ENCODE data around the gene TMEM203.
A peak's percentile ranks its signal among the peaks of the same experiment; 100 is the strongest.

The TMEM203 gene

DNA sequence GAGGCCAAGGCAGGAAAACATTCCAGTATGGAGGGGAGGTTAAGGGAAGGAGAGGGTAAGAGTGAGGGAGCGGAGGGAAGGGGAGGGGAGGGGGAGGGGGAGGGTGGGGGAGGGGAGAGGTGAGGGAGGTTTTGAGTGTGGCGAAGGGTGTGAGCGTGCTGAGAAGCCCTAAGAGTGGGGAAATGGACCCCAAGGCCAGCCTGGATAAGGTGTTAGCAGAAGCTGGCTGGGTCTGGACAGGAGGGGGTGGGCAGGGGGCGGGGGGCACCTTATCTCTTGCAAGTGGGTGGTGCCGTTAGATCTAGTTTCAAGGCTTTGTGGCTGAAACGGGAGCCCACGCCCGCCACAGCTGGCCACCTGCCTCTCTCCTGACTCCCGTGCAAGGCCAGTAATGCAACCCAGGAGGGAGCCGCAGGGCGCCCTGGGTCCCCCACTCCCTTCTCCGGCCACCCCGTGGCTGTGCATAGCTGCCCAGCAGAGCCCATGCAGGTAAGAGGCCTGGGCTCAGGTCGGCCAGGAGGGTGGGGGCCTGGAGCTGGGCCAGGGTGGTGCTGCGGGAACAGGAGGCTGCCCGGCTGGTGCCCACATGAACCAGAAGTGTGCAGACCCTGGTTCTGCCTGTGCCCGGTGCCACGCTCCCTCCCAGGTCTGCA is 22.5 kb upstream of the TMEM203 start:
- Histone ChIP-seq H3K4me3 (ENCODE audit: low read length) (no peak overlapping the region), H3K36me3 (replicated peaks; ENCODE audit: low read depth, low read length) (no peaks in the 10 kb centered on the region), H3K79me2 (ENCODE audit: low read length) (no peaks in the 10 kb centered on the region), H3K4me2 (ENCODE audit: low read length) (peak overlapping the region; percentile 29), H3K9me3 (ENCODE audit: insufficient read depth, low read length) (no peaks in the 10 kb centered on the region), H2AFZ (ENCODE audit: low read depth, low read length) (no peak overlapping the region), H3K4me1 (ENCODE audit: low read length) (peaks cover 12% of the 10 kb centered on the region), H3K27ac (ENCODE audit: low read length) (no peak overlapping the region), H3K9ac (ENCODE audit: low read length) (no peak overlapping the region), H3K27me3 (ENCODE audit: low read depth, low read length) (no peaks in the 10 kb centered on the region), H4K20me1 (ENCODE audit: insufficient read depth, low read length) (no peaks in the 10 kb centered on the region)
- no peak for TF ChIP-seq EZH2phosphoT487 (IDR thresholded peaks at IDR 0.05; ENCODE audit: low read depth)
- TF ChIP-seq, protein P1, sequence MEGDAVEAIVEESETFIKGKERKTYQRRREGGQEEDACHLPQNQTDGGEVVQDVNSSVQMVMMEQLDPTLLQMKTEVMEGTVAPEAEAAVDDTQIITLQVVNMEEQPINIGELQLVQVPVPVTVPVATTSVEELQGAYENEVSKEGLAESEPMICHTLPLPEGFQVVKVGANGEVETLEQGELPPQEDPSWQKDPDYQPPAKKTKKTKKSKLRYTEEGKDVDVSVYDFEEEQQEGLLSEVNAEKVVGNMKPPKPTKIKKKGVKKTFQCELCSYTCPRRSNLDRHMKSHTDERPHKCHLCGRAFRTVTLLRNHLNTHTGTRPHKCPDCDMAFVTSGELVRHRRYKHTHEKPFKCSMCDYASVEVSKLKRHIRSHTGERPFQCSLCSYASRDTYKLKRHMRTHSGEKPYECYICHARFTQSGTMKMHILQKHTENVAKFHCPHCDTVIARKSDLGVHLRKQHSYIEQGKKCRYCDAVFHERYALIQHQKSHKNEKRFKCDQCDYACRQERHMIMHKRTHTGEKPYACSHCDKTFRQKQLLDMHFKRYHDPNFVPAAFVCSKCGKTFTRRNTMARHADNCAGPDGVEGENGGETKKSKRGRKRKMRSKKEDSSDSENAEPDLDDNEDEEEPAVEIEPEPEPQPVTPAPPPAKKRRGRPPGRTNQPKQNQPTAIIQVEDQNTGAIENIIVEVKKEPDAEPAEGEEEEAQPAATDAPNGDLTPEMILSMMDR (IDR thresholded peaks at IDR 0.05; ENCODE audit: low read depth, low read length), result 0 out of 2 replicates have a peak, but pooled peaks have one; percentile 2

DNA sequence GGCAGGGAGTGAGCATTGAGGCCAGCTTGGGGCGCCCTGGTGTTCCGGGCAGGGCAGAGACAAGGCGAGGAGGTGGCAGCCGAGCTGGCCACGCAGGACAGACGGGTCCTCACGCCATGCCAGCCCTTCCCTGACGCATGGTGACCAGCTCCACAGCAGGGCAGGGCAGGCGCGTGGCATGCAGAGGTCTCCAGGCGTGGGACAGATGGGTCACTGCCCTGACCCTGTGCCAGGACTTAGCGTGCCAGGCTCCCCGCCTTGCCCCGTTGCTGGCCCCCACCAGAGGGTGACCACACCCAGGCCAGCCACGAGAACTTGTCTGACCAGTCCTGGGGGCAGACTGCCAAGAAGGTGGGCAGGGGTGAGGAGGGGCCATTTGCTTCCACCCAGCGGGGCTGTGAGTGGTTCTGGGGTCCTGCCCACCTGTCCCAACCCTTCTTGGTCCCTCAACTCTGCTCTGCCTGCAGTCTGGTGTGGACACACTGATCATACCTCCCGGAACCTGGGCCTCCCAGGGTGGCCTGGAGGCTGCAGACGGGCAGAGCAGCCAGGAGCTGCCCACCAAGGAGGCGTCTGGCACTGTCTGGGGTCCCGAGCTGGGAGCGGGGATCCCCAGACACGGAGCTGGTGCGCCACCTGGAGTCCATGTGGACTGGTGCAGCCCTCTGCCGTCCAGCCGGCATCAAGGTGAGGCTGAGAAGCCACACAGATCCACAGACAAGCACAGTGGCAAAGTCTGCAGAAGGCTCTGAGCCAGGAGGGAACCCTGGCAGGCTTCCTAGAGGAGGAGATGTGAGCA is 21.8 kb upstream of the TMEM203 start, which contains the start of gene RNF224:
Gene RNF224 (plus strand): TSS at position 449 of the 799 bp plus-strand sequence. CDS start 834 bp downstream, outside the sequence.
- Histone ChIP-seq H3K9ac (ENCODE audit: low read length) (no peak within 1 kb of the TSS; the same call in 1 of the 2 replicates), H3K27ac (ENCODE audit: low read length) (no peak within 1 kb of the TSS), H3K9me3 (ENCODE audit: insufficient read depth, low read length) (no peaks in the 10 kb centered on the region), H3K27me3 (ENCODE audit: low read depth, low read length) (no peaks in the 10 kb centered on the region), H3K4me3 (ENCODE audit: low read length) (no peak within 1 kb of the TSS), H3K36me3 (replicated peaks; ENCODE audit: low read depth, low read length) (no peaks in the 10 kb centered on the region), H3K79me2 (ENCODE audit: low read length) (no peaks in the 10 kb centered on the region), H3K4me2 (ENCODE audit: low read length) (peak within 1 kb of the TSS; percentile 37), H2AFZ (ENCODE audit: low read depth, low read length) (no peak within 1 kb of the TSS), H4K20me1 (ENCODE audit: insufficient read depth, low read length) (no peaks in the 10 kb centered on the region), H3K4me1 (ENCODE audit: low read length) (peaks cover 15% of the 10 kb centered on the region)
- TF ChIP-seq, protein P1 (IDR thresholded peaks at IDR 0.05; ENCODE audit: low read depth, low read length), result peak; percentile 91
- TF ChIP-seq EZH2phosphoT487 (IDR thresholded peaks at IDR 0.05; ENCODE audit: low read depth), result no peak

DNA sequence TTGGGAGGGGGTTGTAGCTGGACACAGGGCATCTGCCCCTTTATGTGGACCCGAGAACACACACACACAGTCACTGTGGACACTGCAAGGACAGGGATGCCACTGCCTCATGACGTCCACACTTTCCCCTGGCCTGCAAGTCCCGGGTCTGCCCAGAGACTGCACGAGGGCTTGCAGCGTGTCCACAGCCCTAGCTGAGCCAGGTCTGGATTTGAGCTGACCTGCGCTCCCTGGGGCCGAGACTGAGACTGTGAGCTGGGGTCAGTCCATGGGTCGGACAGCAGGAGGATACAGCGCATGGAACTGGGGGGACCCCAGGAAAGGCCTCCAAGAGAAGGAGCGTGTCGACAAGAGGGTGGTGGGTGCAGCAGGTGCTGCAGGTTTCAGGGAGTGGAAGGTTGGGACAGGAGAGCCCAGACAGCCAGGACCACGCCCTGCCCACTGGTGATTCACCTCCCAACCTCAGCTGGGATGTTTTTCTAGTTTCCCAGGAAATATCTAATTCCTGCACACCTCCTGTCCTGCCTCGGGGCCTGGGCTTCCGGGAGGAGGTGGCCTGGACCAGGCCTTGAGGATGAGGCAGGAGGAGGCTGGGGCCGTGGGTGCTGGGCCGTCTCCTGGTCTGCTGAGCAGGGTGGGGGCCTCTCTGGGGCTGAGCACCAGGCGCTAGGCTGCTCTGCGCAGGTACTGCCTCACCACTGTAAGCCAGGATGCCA is 21.0 kb upstream of the TMEM203 start:
- no peaks in the 10 kb centered on the region for H3K9me3 ChIP-seq (ENCODE audit: insufficient read depth, low read length)
- no peak overlapping the region for H3K4me2 ChIP-seq (ENCODE audit: low read length)
- no peak overlapping the region for H3K9ac ChIP-seq (ENCODE audit: low read length)
- no peaks in the 10 kb centered on the region for H3K27me3 ChIP-seq (ENCODE audit: low read depth, low read length)
- peaks cover 15% of the 10 kb centered on the region for H3K4me1 ChIP-seq (ENCODE audit: low read length)
- H4K20me1 ChIP-seq (ENCODE audit: insufficient read depth, low read length), result no peaks in the 10 kb centered on the region
- TF ChIP-seq, protein P1 (IDR thresholded peaks at IDR 0.05; ENCODE audit: low read depth, low read length), result no peak
- no peak for TF ChIP-seq EZH2phosphoT487 (IDR thresholded peaks at IDR 0.05; ENCODE audit: low read depth)
- no peaks in the 10 kb centered on the region for H3K79me2 ChIP-seq (ENCODE audit: low read length)
- no peak overlapping the region for H3K27ac ChIP-seq (ENCODE audit: low read length)
- H3K4me3 ChIP-seq (ENCODE audit: low read length), result no peak overlapping the region
- H3K36me3 ChIP-seq (replicated peaks; ENCODE audit: low read depth, low read length), result no peaks in the 10 kb centered on the region
- H2AFZ ChIP-seq (ENCODE audit: low read depth, low read length), result no peak overlapping the region

Data from OCI-LY3 (cell line).